OCI-LY7 (cell line): ENCODE data around the gene RBM19. TPM values are rescaled to one million over a fixed set of nuclear protein-coding genes. Genes with fewer than 3 reads are reported as not detected.

Experiments
- BruUV-seq: library from RNA; stranded (reverse); fragments of 400-500 nt; replicated peaks from 2 replicates; lab custom pipeline; 2021; lab: Mats Ljungman, UMichigan
- CTCF ChIA-PET: fragments of 300-600 bp; sonication (Branson Sonifier 250); formaldehyde crosslinking; loops from one replicate; lab custom pipeline; 2022; ENCODE audit warnings: antibody characterized with exemption; ENCODE audit not compliant: unreplicated experiment; lab: Charles Lee
- POLR2A ChIA-PET: fragments of 300-600 bp; sonication (Branson Sonifier 250); formaldehyde crosslinking; loops from one replicate; lab custom pipeline; 2022; ENCODE audit warnings: antibody characterized with exemption; lab: Charles Lee
- DNase-seq: peaks from one replicate; pipeline ENCODE4 v3.0.0-alpha.2; 2015; ENCODE audit warnings: low spot score
- H2AFZ ChIP-seq: fragments of 200-600 bp; sonication (generic), shearing (Covaris generic); 2 replicates; pipeline ENCODE4 v1.6.1; 2014; ENCODE audit warnings: mild to moderate bottlenecking, antibody characterized with exemption, low read length, moderate library complexity
- H3K27ac ChIP-seq: fragments of 200-600 bp; sonication (generic); 2 replicates; pipeline ENCODE4 v1.5.1; 2014; ENCODE audit warnings: mixed run types, low read depth, mild to moderate bottlenecking, moderate library complexity, low read length, inconsistent platforms; ENCODE audit not compliant: poor library complexity, severe bottlenecking
- H3K36me3 ChIP-seq: fragments of 200-600 bp; sonication (generic); 2 replicates; pipeline ENCODE4 v1.6.1; 2014; ENCODE audit warnings: mild to moderate bottlenecking, antibody characterized with exemption, low read length, moderate library complexity, mixed read lengths; ENCODE audit not compliant: insufficient read depth
- H3K4me1 ChIP-seq: fragments of 200-600 bp; sonication (generic); 2 replicates; pipeline ENCODE4 v1.5.1; 2014; ENCODE audit warnings: mild to moderate bottlenecking, low read length; ENCODE audit not compliant: insufficient read depth, poor library complexity, severe bottlenecking
- H3K4me2 ChIP-seq: fragments of 200-600 bp; sonication (generic); 2 replicates; pipeline ENCODE4 v1.6.1; 2014; ENCODE audit warnings: mild to moderate bottlenecking, low read length
- H3K4me3 ChIP-seq: fragments of 200-600 bp; sonication (generic); 2 replicates; pipeline ENCODE4 v1.5.1; 2014; ENCODE audit warnings: mild to moderate bottlenecking, low read depth, low read length; ENCODE audit not compliant: poor library complexity, severe bottlenecking
- H3K79me2 ChIP-seq: fragments of 200-600 bp; sonication (generic); 2 replicates; pipeline ENCODE4 v1.6.1; 2016; ENCODE audit warnings: low read depth, mild to moderate bottlenecking, low read length, moderate library complexity, mixed read lengths; ENCODE audit not compliant: insufficient read depth
- H3K9me2 ChIP-seq: fragments of 200-600 bp; sonication (generic); 2 replicates; pipeline ENCODE4 v1.6.1; 2016; ENCODE audit warnings: mild to moderate bottlenecking, low read length, mixed read lengths; ENCODE audit not compliant: insufficient read depth
- H3K9me3 ChIP-seq: fragments of 200-600 bp; sonication (generic); 2 replicates; pipeline ENCODE4 v1.6.1; 2014; ENCODE audit warnings: mild to moderate bottlenecking, mixed run types, low read length, mixed read lengths
- H4K20me1 ChIP-seq: fragments of 200-600 bp; sonication (generic); 2 replicates; pipeline ENCODE4 v1.6.1; 2014; ENCODE audit warnings: mild to moderate bottlenecking, antibody characterized with exemption, low read length, moderate library complexity, mixed read lengths; ENCODE audit not compliant: insufficient read depth
- CTCF ChIP-seq: fragments of 200-600 bp; sonication (generic); conservative IDR thresholded peaks from 2 replicates; pipeline ENCODE4 v1.5.1; 2014; ENCODE audit warnings: mild to moderate bottlenecking, antibody characterized with exemption, low read length, moderate library complexity, mixed read lengths
- EZH2phosphoT487 ChIP-seq: fragments of 200-600 bp; sonication (generic); IDR thresholded peaks from 2 replicates; pipeline ENCODE4 v1.6.1; 2018; ENCODE audit warnings: low read depth, borderline replicate concordance, mild to moderate bottlenecking, mixed run types, antibody characterized with exemption, low read length, moderate library complexity, mixed read lengths
- intact Hi-C: fragments of 100-400 bp; cut with micrococcal nuclease; formaldehyde crosslinking; loops from one replicate; pipeline ENCODE4 v1.10.0; 2022; ENCODE audit not compliant: unreplicated experiment
- total RNA-seq, 2 experiments: library from RNA; depleted of rRNA in 1 of 2; stranded (reverse); fragments of >200 nt in 1 of 2; shearing (Covaris generic) in 1 of 2; gene quantifications; 2 replicates each; pipeline ENCODE4 v1.2.3, GENCODE V29; 2014 to 2022

Gene RBM19
- total RNA-seq, 2 experiments from 2014 or later = 37.8 to 46.2 TPM

GRCh38 chr12:113844495-113845210, 121.5 kb downstream of the RBM19 start:
- Histone ChIP-seq H4K20me1 (no peaks in the 10 kb centered on the region), H2AFZ (no peak overlapping the region), H3K4me2 (no peak overlapping the region), H3K9me2 (no peaks in the 10 kb centered on the region), H3K79me2 (no peaks in the 10 kb centered on the region), H3K9me3 (no peaks in the 10 kb centered on the region), H3K27ac (no peak overlapping the region), H3K4me3 (no peak overlapping the region), H3K36me3 (no peaks in the 10 kb centered on the region), H3K4me1 (no peaks in the 10 kb centered on the region)
- ChIA-PET CTCF (no interaction called here), POLR2A (no interaction called here)
- DNase-seq = no peak
- BruUV-seq = no TSS peak
- TF ChIP-seq EZH2phosphoT487 (no peak), CTCF (no peak)
- intact Hi-C loops = no loop called here

- H3K27ac ChIP-seq = no peak overlapping the region
- no peak overlapping the region for H3K4me3 ChIP-seq
- no peaks in the 10 kb centered on the region for H3K79me2 ChIP-seq
- H3K4me1 ChIP-seq = no peaks in the 10 kb centered on the region
- DNase-seq = no peak
- H2AFZ ChIP-seq = no peak overlapping the region
- no peaks in the 10 kb centered on the region for H3K9me2 ChIP-seq
- no TSS peak for BruUV-seq
- POLR2A ChIA-PET = no interaction called here
- H4K20me1 ChIP-seq = no peaks in the 10 kb centered on the region
- no peak overlapping the region for H3K4me2 ChIP-seq
- CTCF ChIA-PET = no interaction called here
- intact Hi-C loops = no loop called here
- H3K9me3 ChIP-seq = no peaks in the 10 kb centered on the region
- TF ChIP-seq CTCF = no peak
- TF ChIP-seq EZH2phosphoT487 = no peak
- H3K36me3 ChIP-seq = no peaks in the 10 kb centered on the region
Observed at GRCh38 chr12:113842699-113843098, 123.4 kb downstream of the RBM19 start.

GRCh38 chr12:113841786-113842185, 124.3 kb downstream of the RBM19 start:
- Histone ChIP-seq H3K4me1 (no peaks in the 10 kb centered on the region), H3K36me3 (no peaks in the 10 kb centered on the region), H3K4me2 (no peak overlapping the region), H2AFZ (no peak overlapping the region), H3K9me2 (no peaks in the 10 kb centered on the region), H3K9me3 (no peaks in the 10 kb centered on the region), H4K20me1 (no peaks in the 10 kb centered on the region), H3K79me2 (no peaks in the 10 kb centered on the region), H3K4me3 (no peak overlapping the region), H3K27ac (no peak overlapping the region)
- ChIA-PET POLR2A (no interaction called here), CTCF (interaction anchor here (0.7 kb wide), 1 partner anchor 13 kb away, joined by 5 read pairs; no protein-coding TSS in a partner anchor)
- TF ChIP-seq EZH2phosphoT487 = no peak
- TF ChIP-seq CTCF = no peak
- no TSS peak for BruUV-seq
- no peak for DNase-seq
- intact Hi-C loops = no loop called here
